RPMI8226 (cell line): Measurements from ENCODE around the gene ALDOB.

Experiments
- DNase-seq: peaks from one replicate; pipeline ENCODE4 v3.0.0-alpha.2; 2015

Gene ALDOB

GRCh38 chr9:101435601-101436079 is at the start of gene ALDOB:
TSS of gene ALDOB (minus strand) at chr9:101435774. CDS start at chr9:101430887, 4,887 bp downstream.
- no peak for DNase-seq

GRCh38 chr9:101484046-101484445 is 48.5 kb upstream of the ALDOB start:
- DNase-seq = no peak

GRCh38 chr9:101481261-101481660 is 45.7 kb upstream of the ALDOB start:
- DNase-seq = no peak

GRCh38 chr9:101480386-101480785 is 44.8 kb upstream of the ALDOB start:
- no peak for DNase-seq

- DNase-seq = no peak
Observed at GRCh38 chr9:101479338-101480030, 43.9 kb upstream of the ALDOB start.

- no peak for DNase-seq
Observed at GRCh38 chr9:101478906-101479305, 43.3 kb upstream of the ALDOB start.

- DNase-seq = no peak
Observed at GRCh38 chr9:101478444-101478843, 42.9 kb upstream of the ALDOB start.

GRCh38 chr9:101477736-101478135 is 42.2 kb upstream of the ALDOB start:
- no peak for DNase-seq

GRCh38 chr9:101477214-101477613 is 41.6 kb upstream of the ALDOB start:
- DNase-seq = no peak

GRCh38 chr9:101476576-101477208 is 41.1 kb upstream of the ALDOB start:
- DNase-seq = no peak

DNA sequence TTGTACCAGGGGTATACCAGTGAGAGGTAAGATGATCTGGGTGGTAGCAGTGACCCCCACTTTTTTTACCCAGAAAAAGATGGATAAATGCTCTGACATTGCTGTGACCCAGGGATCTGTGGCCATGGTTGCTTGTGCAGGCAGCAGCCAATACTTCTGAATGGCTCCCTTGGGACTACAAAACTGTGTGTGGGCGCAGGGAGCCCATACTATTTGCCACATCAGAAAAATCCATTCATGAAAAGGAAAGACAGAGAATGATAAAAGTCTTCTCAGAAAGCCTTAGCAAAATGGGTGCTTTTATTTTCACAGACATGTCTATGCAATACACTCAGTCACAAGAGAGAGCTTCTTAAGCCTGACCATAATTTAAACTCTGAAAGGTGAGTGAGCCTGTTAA is 37.3 kb upstream of the ALDOB start:
- no peak for DNase-seq

DNA sequence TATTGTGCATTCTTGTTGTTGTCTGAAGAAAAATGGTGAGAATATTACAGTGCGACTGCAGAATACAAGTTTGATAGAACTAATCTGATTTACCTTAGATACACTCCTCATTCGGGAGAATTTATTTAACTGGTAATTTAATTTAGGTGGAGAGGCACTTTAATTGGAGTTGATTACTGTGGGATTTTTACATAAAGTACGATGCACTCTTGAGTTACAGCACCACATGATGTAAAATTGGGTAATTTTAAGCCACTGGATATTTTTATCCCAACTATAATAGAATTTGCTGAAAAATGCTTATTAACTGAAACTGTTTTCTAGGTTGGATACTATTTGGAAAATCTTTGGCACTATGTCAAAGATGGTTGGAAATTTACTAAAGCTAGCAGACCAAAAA is 35.4 kb upstream of the ALDOB start:
- no peak for DNase-seq

- DNase-seq = no peak
Observed at GRCh38 chr9:101470021-101470420, 34.4 kb upstream of the ALDOB start.

GRCh38 chr9:101469026-101469425 is 33.5 kb upstream of the ALDOB start:
- DNase-seq = no peak

DNA sequence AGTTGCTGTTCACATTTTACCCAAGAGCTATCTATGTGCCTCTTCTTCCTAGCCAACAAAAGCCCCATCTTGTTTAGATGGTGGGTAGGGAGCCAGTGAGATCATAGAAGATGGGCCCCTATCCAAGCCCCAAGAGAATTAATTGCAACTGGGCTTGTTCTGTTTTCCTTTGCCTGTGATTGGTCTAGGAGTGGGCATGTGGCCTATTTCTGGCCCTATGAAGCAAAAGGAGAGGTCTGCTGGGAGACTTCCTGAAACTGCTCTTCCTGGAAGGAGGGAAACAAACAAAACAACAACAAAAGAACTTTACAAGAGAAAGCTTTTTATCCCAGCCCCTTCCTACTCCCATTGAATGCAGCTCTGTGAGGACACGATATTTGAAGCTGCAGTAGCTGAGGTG is 32.5 kb upstream of the ALDOB start:
- no peak for DNase-seq

- DNase-seq = no peak
Observed at GRCh38 chr9:101467690-101468089, 32.1 kb upstream of the ALDOB start.

- DNase-seq = no peak
Observed at GRCh38 chr9:101466863-101467262, 31.3 kb upstream of the ALDOB start.

DNA sequence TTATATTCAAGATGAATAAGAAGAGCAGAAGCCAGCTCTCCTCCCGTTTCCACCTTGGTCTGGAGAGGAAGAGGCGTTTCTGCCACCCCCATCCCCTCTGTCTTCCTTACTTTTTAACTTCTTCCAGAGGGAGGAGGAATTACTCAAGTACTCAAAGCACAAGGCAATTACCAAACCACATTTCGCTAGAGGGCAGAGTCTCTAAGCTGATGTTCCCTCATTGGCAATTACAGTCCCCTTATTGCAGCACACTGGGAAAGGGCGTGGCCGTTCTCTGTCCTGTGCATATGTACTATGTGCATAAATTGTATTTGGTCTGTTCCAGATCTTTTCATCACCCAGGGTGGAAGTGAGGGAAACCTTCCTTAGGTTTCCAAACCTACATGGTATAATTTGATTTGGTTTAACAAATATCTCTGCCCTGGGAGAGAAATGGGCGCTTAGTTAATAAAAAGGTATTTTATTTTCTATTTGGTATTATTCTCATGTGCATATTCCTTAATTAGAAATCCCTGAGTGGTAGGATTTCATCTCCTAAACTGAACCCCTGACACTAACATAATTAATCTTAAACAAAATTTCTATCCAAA is 29.8 kb upstream of the ALDOB start:
- DNase-seq = peak; percentile 12

- DNase-seq = no peak
Observed at GRCh38 chr9:101463397-101463796, 27.8 kb upstream of the ALDOB start.

GRCh38 chr9:101462558-101462957 is 27.0 kb upstream of the ALDOB start:
- DNase-seq = no peak

- DNase-seq = no peak
Observed at GRCh38 chr9:101460965-101461364, 25.4 kb upstream of the ALDOB start.

DNA sequence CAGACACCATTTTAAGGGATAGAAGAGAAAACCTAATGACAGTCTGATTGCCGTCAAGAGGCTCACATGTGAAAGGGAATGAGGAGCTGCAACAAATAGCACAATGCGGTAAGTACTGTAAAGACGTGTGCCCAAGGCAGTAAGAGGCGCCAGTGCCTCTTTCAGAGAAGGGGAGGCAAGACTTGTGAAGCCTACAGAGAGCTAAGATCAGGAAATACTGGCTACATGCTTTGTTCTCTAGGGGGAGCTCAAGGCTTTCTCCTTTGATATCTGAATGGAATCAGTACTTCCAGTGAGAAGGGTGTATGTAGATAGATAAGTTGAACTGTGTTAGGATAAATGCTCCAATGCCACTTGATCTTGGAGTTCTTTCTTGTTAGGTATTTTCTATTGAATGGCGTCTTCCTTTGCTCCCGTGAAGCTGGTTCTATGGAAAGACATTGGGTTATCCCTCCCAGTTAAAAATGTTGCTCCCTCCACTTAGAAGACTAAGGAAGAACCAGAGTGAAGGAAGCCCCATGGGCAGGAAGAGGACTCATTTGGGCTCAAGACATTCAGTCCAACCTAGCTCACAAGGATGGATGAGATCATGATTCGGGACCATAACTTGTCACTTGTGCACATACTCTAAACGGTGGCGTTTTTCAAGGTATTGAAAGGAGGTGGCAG is 23.5 kb upstream of the ALDOB start:
- DNase-seq = peak; percentile 57

DNA sequence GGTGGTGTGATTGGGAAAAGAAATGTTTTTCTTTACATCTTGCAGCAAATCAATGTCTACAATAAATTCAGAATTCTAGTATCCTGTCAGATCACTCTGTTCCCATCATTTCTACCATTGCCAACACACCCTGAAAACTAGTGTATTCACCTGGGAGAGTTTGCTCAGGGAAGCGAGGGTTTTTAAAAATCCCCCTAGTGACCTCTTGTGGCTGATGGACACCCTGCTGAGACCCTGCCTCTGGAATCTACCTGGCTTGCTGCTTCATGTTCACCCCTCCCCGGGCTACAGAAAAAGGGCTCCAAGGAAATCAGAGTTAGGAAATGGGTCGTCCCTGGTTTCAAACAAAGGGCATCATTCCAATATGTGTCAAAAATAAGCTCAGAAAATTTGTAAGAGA is 21.4 kb upstream of the ALDOB start:
- DNase-seq = no peak
